ENCODE measurements around the gene NOTCH2.
A peak's percentile ranks its signal among the peaks of the same experiment; 100 is the strongest.

NOTCH2 gene

DNA sequence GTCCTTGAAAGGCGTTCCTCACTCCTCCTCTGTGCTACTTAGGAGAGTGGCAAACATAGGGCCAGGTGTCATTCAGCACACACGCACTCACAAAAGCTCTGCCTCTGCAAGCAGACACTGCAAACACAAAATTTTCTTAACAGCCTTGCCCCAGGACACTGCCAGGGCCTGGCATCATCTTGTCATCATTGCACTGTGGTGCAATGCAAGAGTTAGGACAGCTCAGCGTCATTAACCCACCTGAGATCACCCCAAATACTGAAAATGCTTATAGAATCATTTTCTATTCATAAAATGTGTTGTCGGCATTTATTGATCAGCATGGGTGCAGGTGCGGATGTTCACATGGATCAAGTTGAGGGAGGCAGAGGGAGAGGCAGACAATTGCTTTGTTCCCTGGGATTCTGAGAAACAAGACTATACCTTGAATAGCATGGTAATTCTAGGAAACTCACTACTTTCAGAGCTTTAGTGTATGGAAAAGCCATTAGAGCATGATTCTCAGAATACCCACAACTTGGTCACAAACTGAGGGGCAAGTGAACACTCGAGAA lies 176.1 kb downstream of the NOTCH2 start:
- no peak overlapping the region for H3K4me3 ChIP-seq (ENCODE audit: low read length)
- DNase-seq (ENCODE audit: low read depth, low spot score) = no peak

DNA sequence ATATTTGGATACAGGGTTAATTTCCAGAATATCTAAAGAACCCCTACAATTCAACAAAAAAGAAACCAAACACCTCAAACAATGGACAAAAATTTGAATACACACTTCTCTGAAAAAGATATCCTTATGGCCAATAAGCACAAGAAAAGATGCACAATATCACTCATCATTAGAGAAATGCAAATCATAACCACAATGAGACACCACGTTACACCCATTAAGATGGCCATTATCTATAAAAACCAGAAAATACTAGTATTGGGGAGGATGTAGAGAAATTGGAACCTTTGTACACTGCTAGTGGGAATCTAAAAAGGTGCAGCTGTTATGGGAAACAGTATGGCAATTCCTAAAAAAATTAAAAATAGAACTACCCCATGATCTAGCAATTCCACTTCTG lies 178.1 kb downstream of the NOTCH2 start:
- no peak overlapping the region for H3K4me3 ChIP-seq (ENCODE audit: low read length)
- DNase-seq (ENCODE audit: low read depth, low spot score) = no peak

DNA sequence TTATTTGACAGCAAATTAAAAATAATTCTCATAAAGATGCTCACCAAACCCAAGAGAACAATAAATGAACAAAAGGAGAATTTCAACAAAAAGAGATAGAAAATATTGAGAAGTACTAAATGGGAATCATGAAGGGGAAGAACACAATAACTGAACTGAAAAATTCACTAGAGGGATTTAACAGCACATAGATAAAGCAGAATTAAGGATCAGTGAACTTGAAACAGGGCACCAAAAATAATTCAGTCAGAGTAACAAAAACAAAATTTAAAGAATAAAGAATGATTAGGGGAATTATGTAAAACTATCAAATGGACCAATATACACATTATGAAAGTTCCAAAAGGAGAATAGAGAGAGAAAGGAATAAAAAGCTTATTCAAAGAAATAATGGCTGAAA lies 181.0 kb downstream of the NOTCH2 start:
- no peak for DNase-seq (ENCODE audit: low read depth, low spot score)
- H3K4me3 ChIP-seq (ENCODE audit: low read length) = no peak overlapping the region

DNA sequence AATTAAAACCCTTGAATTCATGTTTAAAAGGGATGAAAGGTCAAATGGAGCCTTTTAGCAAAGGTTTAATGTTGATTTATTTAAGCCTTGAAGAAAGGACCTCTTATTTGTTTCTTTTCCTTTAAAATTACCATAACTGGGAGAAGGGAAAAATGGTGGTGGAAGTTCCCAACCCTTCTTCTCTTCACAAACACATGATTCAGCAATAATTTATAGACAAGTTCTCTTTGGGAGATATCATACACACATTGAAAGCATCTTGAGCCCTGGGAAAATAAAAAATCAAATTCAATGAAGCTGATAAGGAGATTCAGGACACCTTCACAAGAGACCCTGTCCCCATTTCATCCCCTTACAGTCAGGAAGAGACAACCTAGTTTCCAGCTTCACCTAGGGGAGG lies 182.0 kb downstream of the NOTCH2 start:
- no peak overlapping the region for H3K4me3 ChIP-seq (ENCODE audit: low read length)
- no peak for DNase-seq (ENCODE audit: low read depth, low spot score)

DNA sequence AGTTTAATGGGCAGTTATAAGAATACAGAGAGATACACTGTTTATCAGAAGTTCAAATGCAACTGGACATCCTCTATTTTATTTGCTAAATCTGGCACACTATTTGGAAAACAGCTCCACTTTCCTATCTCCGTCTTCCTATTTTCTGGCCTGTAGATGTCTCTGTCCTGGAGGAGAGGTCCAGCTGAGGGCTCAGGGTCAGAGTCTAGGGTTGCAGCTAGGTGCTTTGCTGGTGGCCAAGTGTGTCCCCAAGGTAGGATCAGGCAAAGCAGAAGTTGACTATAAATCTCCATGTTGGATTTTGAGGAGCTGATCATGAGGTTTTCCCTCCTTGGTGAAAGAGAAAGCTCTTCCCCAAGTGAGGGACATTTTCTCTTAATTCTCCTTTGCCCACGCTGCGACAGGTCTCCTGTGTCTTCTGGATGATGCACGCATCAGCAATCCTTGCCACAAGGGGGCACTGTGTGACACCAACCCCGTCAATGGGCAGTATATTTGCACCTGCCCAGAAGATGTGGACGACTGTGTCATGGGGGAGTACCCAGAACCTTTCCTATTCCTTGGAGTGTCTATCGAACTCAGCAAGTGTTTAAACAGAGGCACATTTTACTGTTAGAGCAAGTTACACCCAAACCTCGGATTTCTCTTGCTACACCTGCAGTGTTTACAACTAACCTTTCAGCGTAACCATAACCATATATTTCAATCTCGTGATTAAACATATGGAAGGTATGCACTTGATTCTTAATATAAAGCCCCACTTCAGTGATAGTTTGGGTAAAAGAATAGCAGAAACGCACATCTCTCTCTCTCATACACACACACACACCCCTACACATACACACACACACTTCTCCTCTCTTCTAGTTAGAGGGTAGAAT lies 183.3 kb downstream of the NOTCH2 start:
- no peak overlapping the region for H3K4me3 ChIP-seq (ENCODE audit: low read length)
- DNase-seq (ENCODE audit: low read depth, low spot score) = peak; percentile 22

DNA sequence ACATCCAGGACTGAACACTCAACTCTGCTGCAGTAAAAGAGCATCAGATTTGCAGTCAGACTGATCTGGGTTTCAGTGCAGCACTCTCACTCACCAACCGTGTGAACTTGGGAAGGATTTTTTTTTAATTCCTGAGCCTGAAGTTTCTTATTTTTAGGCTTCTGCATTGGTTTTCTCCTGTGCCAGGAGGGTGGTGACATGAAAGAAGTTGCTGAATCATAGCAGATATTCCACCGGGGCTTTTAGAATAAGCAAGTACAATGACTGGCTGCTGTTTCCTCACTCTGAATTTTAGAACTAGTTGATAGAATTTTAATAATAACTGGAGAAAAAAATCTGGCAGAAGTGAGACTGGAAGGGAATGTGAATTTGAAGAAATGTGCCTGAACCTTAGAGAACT lies 184.8 kb downstream of the NOTCH2 start:
- DNase-seq (ENCODE audit: low read depth, low spot score) = no peak
- no peak overlapping the region for H3K4me3 ChIP-seq (ENCODE audit: low read length)

DNA sequence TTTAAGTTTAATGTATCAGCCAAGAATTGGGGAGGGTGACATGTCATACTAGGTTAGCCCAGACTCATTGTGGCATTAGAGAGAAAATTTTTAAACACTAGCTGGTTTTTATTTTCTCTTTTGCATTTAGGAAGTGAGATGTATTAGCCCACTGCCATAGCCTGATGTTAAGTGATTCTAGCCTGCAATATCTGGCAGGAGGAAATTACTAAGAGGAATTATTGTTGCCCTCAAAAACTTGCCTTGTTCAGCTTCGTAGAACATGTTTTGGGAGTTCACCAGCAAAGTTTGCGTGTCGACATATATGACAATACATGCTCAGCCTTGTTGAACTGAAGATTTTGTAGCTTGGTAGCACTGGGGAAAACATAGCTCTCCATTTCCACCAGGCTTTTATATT lies 185.6 kb downstream of the NOTCH2 start:
- DNase-seq (ENCODE audit: low read depth, low spot score) = no peak
- no peak overlapping the region for H3K4me3 ChIP-seq (ENCODE audit: low read length)

DNA sequence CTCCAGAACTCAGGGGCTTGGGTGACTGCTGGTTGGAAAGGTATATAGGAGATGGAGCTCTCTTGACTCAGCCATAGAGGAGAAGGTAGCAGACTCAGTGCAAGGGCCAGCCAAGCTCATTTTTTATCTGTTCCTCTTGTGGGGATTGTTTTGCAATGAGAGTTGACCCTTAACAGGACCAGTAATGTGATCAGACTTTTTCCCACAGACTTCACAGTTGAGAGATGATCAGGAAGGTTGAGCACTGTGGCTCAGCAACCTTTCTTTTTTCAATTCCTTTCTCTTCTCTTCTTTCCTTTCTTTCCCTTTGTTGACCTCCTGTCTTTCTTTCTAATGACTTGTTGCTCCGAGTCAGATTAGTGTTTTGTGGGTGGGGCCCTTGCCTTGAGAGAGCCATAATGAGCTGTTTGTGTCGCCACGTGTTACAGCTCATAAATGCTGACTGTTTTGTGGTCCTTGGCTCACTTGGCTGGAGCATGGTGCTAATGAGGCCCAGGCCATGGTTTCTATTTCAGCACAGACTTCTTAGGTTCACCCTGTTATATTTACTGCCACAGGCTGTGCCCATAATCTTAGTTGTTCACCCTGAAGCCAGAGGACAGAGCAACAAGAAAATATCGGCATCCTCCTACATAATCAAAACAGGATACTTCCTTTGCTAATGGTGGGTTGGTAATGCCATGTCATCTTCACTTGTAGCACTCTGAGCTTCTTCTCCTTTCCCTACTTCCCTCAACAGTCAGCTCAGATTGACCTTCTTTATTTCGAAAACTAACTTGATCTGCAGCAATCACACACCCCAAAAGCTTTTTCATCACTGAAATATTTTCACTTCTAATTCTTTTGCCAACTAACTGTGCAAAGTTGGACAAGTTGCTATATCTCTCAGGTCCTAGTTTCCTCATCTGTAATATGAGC lies 187.1 kb downstream of the NOTCH2 start:
- H3K4me3 ChIP-seq (ENCODE audit: low read length) = no peak overlapping the region
- DNase-seq (ENCODE audit: low read depth, low spot score) = no peak

DNA sequence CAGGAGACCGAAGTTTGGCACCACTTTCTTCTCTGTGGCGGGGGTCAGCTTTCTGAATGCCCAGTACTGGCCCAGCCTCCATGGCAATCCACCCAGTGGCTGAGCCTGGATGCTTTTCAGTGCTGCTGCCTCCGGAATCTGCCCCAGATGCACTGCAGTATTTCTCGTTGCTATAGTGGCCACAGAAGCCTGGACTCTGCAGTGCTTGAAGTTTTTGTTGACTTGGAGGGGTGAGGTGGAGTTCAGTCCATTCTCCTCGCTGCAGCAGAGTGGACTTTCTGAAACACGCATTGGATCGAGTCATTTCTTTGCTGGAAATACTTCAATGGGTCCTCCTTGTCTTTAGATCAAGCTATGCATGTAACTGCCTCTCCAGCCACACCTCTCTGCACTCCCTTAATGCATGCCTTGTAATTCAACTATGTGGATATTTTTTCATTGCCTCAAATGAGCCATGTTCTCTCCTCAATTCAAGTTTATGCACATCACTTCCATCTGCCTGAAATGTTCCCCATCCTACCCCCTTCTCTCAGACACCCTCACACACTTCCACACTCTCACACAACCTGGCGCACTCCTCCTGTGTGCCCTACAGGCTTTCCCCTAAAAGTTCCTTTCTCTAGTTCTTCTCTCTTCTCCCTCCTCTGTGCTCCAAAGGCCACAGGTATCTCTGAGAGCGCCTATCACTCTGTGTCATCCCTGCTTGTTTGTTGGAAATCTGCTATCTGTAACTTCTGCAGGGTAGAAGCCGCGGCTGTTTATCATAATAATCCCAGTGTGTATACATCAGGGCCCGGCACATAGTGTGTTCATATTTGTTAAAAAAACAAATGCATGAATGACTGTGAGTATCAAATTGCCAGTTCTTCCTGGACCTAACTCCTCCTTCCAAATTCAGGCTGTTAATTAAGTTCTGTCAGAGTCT lies 189.7 kb downstream of the NOTCH2 start:
- DNase-seq (ENCODE audit: low read depth, low spot score) = no peak
- no peak overlapping the region for H3K4me3 ChIP-seq (ENCODE audit: low read length)

DNA sequence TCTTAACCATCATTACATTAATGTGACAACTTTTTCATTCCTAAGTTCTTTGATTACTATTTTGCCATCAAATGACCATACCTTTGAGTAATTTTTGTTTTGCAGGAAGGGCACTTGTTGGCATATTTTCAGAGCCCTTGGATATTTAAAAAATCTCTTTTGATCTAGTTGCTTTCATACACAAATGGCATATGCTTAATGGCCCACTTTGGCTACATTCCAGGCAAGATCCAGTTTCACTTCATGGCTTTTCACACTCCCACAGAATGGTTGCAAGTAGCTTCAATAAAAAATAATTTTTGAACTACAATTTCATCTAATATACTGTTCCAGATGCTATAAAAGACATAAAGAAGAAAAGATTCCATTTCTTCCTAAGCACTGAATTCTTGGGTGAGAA lies 191.3 kb downstream of the NOTCH2 start:
- DNase-seq (ENCODE audit: low read depth, low spot score) = no peak
- H3K4me3 ChIP-seq (ENCODE audit: low read length) = no peak overlapping the region

DNA sequence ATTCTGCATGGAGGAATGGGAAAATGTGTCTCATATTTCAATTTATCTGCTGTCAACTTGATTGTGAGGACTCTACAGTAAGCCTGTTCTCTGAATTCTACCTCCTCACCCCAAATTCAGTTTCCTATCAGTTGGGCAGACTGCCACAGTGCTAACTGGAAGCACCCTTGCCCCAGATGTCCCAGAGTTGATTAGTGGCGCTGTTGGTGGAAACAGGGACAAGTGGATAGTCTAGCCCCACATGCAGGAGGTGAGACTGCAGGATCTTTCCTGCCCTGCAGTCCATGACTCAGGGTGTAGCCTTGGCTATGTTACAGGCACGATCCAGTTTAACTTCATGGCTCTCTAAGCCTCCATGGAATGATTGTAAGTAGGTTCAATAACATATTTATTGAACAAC lies 195.3 kb downstream of the NOTCH2 start:
- H3K4me3 ChIP-seq (ENCODE audit: low read length) = no peak overlapping the region
- no peak for DNase-seq (ENCODE audit: low read depth, low spot score)

DNA sequence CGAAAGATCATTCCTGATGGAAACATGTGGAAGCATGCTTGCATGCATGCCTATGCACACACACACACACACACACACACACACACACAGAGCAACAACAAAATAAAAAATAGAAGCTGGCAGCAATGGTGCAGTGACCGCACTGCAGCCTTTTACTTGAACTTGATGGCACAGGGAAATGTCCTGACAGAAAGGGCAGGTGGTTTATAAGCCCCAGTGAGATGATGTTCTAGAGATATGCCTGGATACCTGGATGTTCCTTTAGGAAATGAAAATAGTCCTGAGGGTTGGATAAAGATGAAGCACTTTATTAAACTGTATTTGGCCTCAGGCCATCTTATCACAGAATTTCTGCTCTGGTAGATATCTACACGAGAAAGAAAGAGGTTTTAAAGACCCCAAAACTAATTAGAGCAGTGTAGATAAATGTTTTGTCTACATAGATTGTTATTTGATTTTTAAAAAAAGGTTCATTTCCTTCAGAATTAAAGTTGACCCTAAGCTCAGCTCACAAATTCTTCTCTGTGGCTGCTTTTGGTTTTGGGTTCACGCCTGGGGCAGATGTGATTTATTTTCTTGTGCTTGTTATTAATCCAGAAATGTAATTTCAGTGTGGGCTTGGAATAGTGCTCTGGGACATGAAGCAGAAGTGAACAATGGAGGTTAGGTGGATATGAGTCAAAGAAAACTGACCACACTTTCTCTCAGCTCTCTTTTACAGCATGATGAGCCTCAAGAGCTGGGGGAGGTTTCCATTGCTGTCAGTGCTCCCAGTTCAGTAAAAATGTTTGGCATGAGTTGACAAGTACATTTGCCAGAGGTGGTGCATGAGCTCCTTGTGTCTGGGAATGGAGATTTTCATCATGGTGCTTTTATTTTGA lies 196.1 kb downstream of the NOTCH2 start:
- H3K4me3 ChIP-seq (ENCODE audit: low read length) = no peak overlapping the region
- DNase-seq (ENCODE audit: low read depth, low spot score) = no peak

DNA sequence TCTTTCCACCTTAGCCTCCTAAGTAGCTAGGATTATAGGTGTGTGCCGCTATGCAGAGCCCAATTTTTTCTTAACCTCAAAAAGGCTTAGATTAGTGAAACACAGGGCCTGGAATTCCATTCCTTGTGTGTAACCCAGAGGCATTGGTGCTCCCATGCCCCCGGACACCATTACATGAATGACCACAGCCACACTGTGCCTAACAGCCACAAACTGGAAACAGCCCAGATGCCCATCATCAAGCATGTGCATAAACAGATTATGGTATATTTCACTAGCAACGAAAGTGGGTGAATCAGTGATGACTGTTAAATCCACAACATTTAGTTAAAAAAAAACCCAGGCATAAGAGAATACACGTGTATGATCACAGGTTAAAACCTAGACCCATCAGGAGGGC lies 197.6 kb downstream of the NOTCH2 start:
- H3K4me3 ChIP-seq (ENCODE audit: low read length) = no peak overlapping the region
- no peak for DNase-seq (ENCODE audit: low read depth, low spot score)

DNA sequence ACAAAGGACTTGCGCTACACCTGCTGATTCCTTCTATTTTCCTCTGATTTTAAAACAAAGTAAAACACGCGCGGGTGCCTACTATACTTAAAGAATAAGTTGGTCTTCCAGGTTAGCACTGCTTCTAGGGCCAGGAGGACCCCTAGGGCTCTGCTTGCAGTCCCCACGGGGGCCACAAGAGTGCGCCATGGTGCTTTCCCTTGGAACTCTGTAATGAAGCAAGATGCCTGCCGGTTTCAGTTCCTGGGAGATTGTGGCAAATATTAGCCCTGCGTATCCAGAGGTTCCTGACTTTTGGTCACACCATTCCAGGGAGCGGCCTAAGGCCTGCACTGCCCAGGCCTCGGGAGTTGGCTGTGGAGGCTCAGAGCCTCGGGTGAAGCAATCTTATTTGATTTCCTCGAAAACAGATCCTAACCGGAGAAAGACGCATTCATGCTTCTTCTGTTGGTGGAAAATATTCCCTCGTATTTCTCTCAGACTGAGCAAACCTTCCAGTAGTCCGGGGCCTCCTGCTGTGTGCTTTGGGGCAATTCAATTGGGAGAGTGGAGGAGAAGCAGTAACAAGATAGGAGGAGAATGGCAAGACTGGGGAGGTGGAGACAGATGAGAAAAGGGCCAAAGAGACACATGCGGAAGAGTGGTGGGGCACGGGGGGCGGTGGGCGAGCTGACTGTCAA lies 198.4 kb downstream of the NOTCH2 start:
- H3K4me3 ChIP-seq (ENCODE audit: low read length) = peak overlapping the region; percentile 38
- peak; percentile 57 for DNase-seq (ENCODE audit: low read depth, low spot score)

DNA sequence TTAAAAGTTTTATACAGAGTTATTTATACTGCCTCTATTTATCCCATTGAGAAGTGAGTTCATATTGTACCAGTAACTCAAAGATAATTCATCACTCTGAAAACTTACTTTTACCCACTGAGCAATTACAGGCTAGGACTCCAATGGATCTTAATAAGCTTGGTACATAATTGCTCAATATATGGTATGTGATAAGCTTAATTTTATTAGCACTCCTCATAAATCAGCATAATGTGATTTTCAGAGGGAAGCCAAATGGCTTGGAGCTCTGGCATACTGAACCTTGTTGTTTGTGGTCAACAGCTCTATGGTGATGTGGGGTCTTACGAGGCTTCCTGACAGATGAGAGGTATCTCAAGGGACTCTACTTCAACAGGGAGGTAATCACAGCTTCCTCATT lies 199.5 kb downstream of the NOTCH2 start:
- DNase-seq (ENCODE audit: low read depth, low spot score) = no peak
- no peak overlapping the region for H3K4me3 ChIP-seq (ENCODE audit: low read length)

DNA sequence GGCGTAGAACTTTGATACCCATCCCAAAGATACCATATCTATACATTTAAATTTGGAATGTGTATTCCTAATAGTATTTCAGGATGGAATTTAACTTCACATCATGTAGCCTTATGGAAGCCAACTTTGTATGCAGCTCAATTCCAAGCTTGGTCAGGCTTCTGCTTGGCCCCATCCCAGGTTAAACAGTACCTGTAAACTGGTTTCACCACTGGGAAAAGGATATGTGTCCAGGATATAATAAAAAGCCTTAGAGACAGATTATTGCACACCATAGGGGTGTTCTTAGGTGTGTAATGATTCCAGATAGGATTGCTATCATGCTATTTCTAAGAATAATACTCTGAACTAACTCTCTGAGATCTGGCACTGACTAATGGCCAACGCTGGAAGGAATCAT lies 201.3 kb downstream of the NOTCH2 start:
- DNase-seq (ENCODE audit: low read depth, low spot score) = no peak
- H3K4me3 ChIP-seq (ENCODE audit: low read length) = no peak overlapping the region

DNA sequence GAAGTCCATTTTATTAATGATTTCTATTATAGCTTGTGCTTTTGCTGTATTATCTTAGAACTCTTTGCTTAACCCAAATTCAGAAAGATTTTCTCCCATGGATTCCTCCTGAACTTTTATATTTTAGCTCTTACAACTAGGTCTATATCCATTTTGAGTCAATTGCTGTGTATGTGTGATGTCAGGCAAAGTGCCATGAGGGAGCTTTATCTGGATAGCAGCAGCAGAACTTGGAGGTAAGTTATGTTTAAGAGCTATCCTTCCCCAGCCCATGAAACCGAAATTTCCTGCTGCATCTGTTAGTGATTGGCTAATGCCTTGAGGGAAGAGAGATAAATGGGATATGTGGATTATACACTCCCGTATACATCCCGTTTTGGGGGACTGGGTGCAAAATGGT lies 203.0 kb downstream of the NOTCH2 start:
- DNase-seq (ENCODE audit: low read depth, low spot score) = no peak
- H3K4me3 ChIP-seq (ENCODE audit: low read length) = no peak overlapping the region

DNA sequence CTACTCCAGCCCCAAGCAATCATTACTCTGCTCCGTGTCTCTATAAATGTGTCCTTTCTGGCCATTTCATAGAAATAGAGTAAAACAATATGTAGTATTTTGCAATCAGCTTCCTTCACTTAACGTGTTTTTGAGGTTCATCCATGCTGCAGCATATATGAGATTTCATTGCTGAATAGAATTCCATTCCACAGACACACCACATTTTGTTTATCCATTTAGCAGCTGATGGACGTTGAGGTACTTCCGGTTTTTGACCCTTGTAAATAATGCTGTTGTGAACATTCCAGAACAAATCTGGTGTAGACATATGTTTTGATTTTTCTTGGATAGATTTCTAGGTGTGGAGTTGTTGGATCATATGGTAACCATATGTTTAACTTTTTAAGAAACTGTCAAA lies 203.8 kb downstream of the NOTCH2 start:
- H3K4me3 ChIP-seq (ENCODE audit: low read length) = no peak overlapping the region
- DNase-seq (ENCODE audit: low read depth, low spot score) = no peak

Measured in Jurkat, Clone E6-1 (cell line).